Calu3 (cell line): ENCODE data around the gene ASXL1. TPM values are rescaled to one million over a fixed set of nuclear protein-coding genes. Genes with fewer than 3 reads are reported as not detected.
"Not testable (repeated sequence)": the region's sequence is repeated elsewhere in the genome, so short reads cannot be mapped to it uniquely, and the experiment has no call there.

ENCODE experiments used
- BruUV-seq: library from RNA; stranded (reverse); fragments of 400-500 nt; replicated peaks from 2 replicates; lab custom pipeline; 2021; lab: Mats Ljungman, UMichigan
- CTCF ChIA-PET: fragments of 300-600 bp; sonication (Branson Sonifier 250); formaldehyde crosslinking; loops from one replicate; lab custom pipeline; 2022; ENCODE audit warnings: antibody characterized with exemption; lab: Charles Lee
- DNase-seq: peaks from one replicate; pipeline ENCODE4 v3.0.0; 2022
- H3K27ac Mint-ChIP-seq: one replicate; pipeline ENCODE4 v1.8.0; 2022; ENCODE audit warnings: mixed read lengths; ENCODE audit not compliant: unreplicated experiment
- H3K27me3 Mint-ChIP-seq: one replicate; pipeline ENCODE4 v1.8.0; 2022; ENCODE audit warnings: mixed read lengths; ENCODE audit not compliant: unreplicated experiment
- H3K36me3 Mint-ChIP-seq: one replicate; pipeline ENCODE4 v1.8.0; 2022; ENCODE audit warnings: mild to moderate bottlenecking, moderate library complexity, mixed read lengths; ENCODE audit not compliant: insufficient read depth, unreplicated experiment
- H3K4me1 Mint-ChIP-seq: one replicate; pipeline ENCODE4 v1.8.0; 2022; ENCODE audit warnings: mild to moderate bottlenecking, low read depth, mixed read lengths; ENCODE audit not compliant: unreplicated experiment
- H3K4me3 Mint-ChIP-seq: one replicate; pipeline ENCODE4 v1.8.0; 2022; ENCODE audit warnings: mild to moderate bottlenecking, low read depth, moderate library complexity, mixed read lengths; ENCODE audit not compliant: unreplicated experiment
- H3K9me3 Mint-ChIP-seq: one replicate; pipeline ENCODE4 v1.8.0; 2022; ENCODE audit warnings: low read depth, mixed read lengths; ENCODE audit not compliant: unreplicated experiment
- CTCF ChIP-seq: fragments of 200-600 bp; IDR thresholded peaks from one replicate; pipeline ENCODE4 v1.8.0; 2022; ENCODE audit warnings: antibody characterized with exemption; ENCODE audit not compliant: unreplicated experiment
- intact Hi-C: fragments of 100-400 bp; cut with micrococcal nuclease; formaldehyde crosslinking; loops from one replicate; pipeline ENCODE4 v1.10.0; 2022; ENCODE audit not compliant: unreplicated experiment
- total RNA-seq: library from RNA; stranded (reverse); gene quantifications from 2 replicates; pipeline ENCODE4 v1.2.3, GENCODE V29; 2022

ASXL1 gene
- total RNA-seq, 1 experiment from 2014 or later = 120 TPM

- intact Hi-C loops = loop anchor here (10.0 kb wide), 1 partner anchor 147 kb away; no protein-coding TSS in a partner anchor
- Mint-ChIP-seq H3K9me3 (no peaks in the 10 kb centered on the region), H3K27ac (no peak overlapping the region), H3K4me1 (peaks cover 27% of the 10 kb centered on the region), H3K36me3 (peaks cover 10% of the 10 kb centered on the region), H3K4me3 (no peak overlapping the region), H3K27me3 (no peaks in the 10 kb centered on the region)
- BruUV-seq = no TSS peak
- CTCF ChIA-PET = interaction anchor here (0.6 to 1.1 kb wide), 2 partner anchors 16 to 175 kb away, joined by 3 read pairs; no protein-coding TSS in a partner anchor
- DNase-seq = no peak
- no peak for TF ChIP-seq CTCF
Measured at GRCh38 chr20:32337937-32338661, 20.0 kb upstream of the ASXL1 start.

- intact Hi-C loops = loop anchor here (10.0 kb wide), 1 partner anchor 146 kb away; no protein-coding TSS in a partner anchor
- DNase-seq = no peak
- CTCF ChIA-PET = interaction anchor here (0.6 kb wide), 1 partner anchor 176 kb away, joined by 3 read pairs; no protein-coding TSS in a partner anchor
- Mint-ChIP-seq H3K27ac (no peak overlapping the region), H3K4me3 (no peak overlapping the region), H3K4me1 (peaks cover 21% of the 10 kb centered on the region), H3K27me3 (no peaks in the 10 kb centered on the region), H3K36me3 (peaks cover 10% of the 10 kb centered on the region), H3K9me3 (no peaks in the 10 kb centered on the region)
- TF ChIP-seq CTCF = no peak
- no TSS peak for BruUV-seq
Measured at GRCh38 chr20:32338665-32339064, 19.5 kb upstream of the ASXL1 start.

- peaks cover 17% of the 10 kb centered on the region for H3K4me1 Mint-ChIP-seq
- H3K27ac Mint-ChIP-seq = no peak overlapping the region
- no peak overlapping the region for H3K4me3 Mint-ChIP-seq
- CTCF ChIA-PET = no interaction called here
- H3K36me3 Mint-ChIP-seq = peaks cover 10% of the 10 kb centered on the region
- intact Hi-C loops = loop anchor here (10.0 kb wide), 1 partner anchor 146 kb away; no protein-coding TSS in a partner anchor
- H3K27me3 Mint-ChIP-seq = no peaks in the 10 kb centered on the region
- no peak for TF ChIP-seq CTCF
- no TSS peak for BruUV-seq
- no peaks in the 10 kb centered on the region for H3K9me3 Mint-ChIP-seq
- DNase-seq = no peak
Measured at GRCh38 chr20:32339116-32339515, 19.0 kb upstream of the ASXL1 start.

- H3K27ac Mint-ChIP-seq, H3K4me3 Mint-ChIP-seq, DNase-seq, H3K36me3 Mint-ChIP-seq, H3K9me3 Mint-ChIP-seq, intact Hi-C loops, H3K27me3 Mint-ChIP-seq, BruUV-seq: not testable (repeated sequence)
- H3K4me1 Mint-ChIP-seq = peaks cover 16% of the 10 kb centered on the region
- CTCF ChIA-PET = interaction anchor here (0.5 kb wide), 1 partner anchor 66 kb away, joined by 5 read pairs; no protein-coding TSS in a partner anchor
Measured at GRCh38 chr20:32341053-32341452, 17.1 kb upstream of the ASXL1 start.
